ENCODE results near the gene CDH13. TPM values are rescaled to one million over a fixed set of nuclear protein-coding genes. Genes with fewer than 3 reads are reported as not detected.

Gene CDH13
- total RNA-seq, 1 donor from 2014 or later = 161 TPM

DNA sequence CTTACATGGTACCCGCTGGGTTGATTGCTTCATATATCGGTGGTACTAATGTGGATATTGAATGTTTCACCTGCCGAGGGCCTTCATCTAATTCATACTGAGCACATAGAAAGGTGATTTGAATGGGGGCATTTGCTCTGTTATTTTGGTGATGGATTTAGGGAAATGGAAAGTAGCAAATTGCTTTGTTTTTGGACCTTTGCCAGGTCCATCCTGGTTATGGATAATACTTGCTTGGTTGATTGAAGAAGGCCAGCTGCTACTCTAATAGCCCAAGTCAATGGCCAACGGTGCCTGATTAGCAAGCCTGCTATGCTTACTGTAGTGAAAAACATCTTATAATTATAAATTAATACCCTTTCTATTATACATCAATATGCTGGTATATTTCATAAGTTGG is 253.6 kb downstream of the CDH13 start:
- TF ChIP-seq, protein P1, sequence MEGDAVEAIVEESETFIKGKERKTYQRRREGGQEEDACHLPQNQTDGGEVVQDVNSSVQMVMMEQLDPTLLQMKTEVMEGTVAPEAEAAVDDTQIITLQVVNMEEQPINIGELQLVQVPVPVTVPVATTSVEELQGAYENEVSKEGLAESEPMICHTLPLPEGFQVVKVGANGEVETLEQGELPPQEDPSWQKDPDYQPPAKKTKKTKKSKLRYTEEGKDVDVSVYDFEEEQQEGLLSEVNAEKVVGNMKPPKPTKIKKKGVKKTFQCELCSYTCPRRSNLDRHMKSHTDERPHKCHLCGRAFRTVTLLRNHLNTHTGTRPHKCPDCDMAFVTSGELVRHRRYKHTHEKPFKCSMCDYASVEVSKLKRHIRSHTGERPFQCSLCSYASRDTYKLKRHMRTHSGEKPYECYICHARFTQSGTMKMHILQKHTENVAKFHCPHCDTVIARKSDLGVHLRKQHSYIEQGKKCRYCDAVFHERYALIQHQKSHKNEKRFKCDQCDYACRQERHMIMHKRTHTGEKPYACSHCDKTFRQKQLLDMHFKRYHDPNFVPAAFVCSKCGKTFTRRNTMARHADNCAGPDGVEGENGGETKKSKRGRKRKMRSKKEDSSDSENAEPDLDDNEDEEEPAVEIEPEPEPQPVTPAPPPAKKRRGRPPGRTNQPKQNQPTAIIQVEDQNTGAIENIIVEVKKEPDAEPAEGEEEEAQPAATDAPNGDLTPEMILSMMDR (IDR thresholded peaks at IDR 0.05; ENCODE audit: borderline replicate concordance) = no peak
- H3K36me3 ChIP-seq = no peaks in the 10 kb centered on the region
- no peak overlapping the region for H3K27ac ChIP-seq (replicated peaks)
- H3K4me3 ChIP-seq = no peak overlapping the region
- H3K9me3 ChIP-seq (replicated peaks) = no peaks in the 10 kb centered on the region
- DNase-seq = no peak
- intact Hi-C loops (cut with micrococcal nuclease) = no loop called here
- H3K4me1 ChIP-seq = peaks cover 17% of the 10 kb centered on the region
- H3K27me3 ChIP-seq (ENCODE audit: low read depth) = no peaks in the 10 kb centered on the region

DNA sequence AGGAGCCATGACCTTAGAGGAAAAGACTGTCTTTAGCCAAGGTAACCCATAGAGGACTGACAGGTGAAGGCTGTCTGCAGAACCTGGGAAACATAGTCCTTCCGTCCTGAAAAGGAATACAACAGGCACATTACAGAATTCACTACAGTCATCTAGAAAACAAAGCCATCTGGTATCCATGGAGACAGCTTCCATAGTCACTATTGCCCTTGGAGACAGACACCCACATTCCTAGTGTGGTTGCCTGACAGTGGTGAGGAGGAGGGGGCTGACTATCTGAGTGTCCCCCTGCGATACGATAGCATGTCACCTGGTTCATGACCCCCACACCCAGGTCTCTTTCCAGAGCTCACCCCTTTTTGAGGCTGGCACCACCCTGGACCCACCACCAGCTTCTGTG is 254.7 kb downstream of the CDH13 start:
- H3K36me3 ChIP-seq = no peaks in the 10 kb centered on the region
- TF ChIP-seq, protein P1 (IDR thresholded peaks at IDR 0.05; ENCODE audit: borderline replicate concordance) = no peak
- H3K9me3 ChIP-seq (replicated peaks) = no peaks in the 10 kb centered on the region
- no peaks in the 10 kb centered on the region for H3K27me3 ChIP-seq (ENCODE audit: low read depth)
- peaks cover 17% of the 10 kb centered on the region for H3K4me1 ChIP-seq
- no peak overlapping the region for H3K4me3 ChIP-seq
- DNase-seq = no peak
- intact Hi-C loops (cut with micrococcal nuclease) = no loop called here
- H3K27ac ChIP-seq (replicated peaks) = no peak overlapping the region

DNA sequence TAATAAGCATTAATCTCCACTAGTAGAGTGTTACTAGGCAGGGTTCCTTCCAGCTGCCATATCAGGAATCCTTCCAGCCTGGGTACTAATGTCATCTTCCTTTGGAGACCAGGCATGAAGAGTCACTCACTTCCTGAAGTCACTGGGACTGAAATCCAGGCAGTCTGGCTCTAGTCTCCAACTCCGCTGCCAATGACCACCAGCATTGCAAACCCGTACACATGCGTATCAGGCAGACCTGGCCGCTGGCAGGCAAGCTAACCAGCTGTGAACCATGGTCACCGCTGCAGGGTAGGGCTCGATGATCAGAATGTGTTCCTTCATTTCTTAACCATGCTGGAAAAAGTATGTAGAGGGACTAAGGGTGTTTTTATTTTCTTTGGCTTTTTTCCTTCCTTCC is 255.5 kb downstream of the CDH13 start:
- intact Hi-C loops (cut with micrococcal nuclease) = no loop called here
- Histone ChIP-seq H3K27me3 (ENCODE audit: low read depth) (no peaks in the 10 kb centered on the region), H3K27ac (replicated peaks) (no peak overlapping the region), H3K9me3 (replicated peaks) (no peaks in the 10 kb centered on the region), H3K36me3 (no peaks in the 10 kb centered on the region), H3K4me3 (no peak overlapping the region), H3K4me1 (peaks cover 17% of the 10 kb centered on the region)
- TF ChIP-seq, protein P1 (IDR thresholded peaks at IDR 0.05; ENCODE audit: borderline replicate concordance) = no peak
- DNase-seq = no peak

DNA sequence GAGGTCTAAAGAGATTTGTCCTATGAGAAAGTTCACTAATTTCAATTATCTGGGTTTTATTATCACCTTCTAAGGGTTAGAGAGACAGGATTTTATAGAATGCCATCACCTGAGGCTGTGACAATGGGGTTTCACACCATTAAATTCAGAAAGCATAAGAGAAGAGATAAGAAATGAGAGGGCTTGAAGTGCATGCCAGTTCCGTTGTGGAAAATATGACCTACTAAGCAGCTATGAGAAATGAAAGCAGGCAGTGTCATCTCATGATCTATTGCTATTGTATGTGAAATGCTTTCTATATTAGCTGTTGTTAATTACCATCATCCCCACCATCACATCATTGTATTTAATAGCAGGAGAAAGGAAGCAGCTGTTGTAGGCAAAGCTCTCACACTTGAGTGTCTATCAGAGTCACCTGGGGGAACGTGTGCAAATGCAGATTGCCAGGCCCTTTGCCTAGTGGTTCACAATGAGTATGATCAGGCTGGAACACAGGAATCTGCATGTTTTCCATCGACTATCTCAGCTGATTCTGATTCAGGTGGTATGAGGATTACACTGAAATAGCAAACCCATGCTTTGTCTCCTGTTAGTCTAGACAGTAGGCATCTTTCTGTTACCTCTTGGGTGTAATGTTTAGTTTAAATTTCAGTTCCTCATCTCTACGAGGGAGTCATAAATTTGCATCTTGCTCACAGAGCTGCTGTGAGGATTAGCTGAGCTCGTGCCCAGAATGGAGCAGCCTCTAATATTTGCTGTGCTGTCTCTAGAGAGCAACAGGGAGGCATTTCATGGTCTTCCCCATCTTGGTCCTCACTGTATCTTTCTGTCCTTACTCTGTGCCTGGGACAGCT is 256.4 kb downstream of the CDH13 start:
- peaks cover 17% of the 10 kb centered on the region for H3K4me1 ChIP-seq
- intact Hi-C loops (cut with micrococcal nuclease) = no loop called here
- no peak overlapping the region for H3K27ac ChIP-seq (replicated peaks)
- H3K4me3 ChIP-seq = no peak overlapping the region
- no peaks in the 10 kb centered on the region for H3K27me3 ChIP-seq (ENCODE audit: low read depth)
- no peaks in the 10 kb centered on the region for H3K36me3 ChIP-seq
- DNase-seq = no peak
- TF ChIP-seq, protein P1 (IDR thresholded peaks at IDR 0.05; ENCODE audit: borderline replicate concordance) = no peak
- no peaks in the 10 kb centered on the region for H3K9me3 ChIP-seq (replicated peaks)

DNA sequence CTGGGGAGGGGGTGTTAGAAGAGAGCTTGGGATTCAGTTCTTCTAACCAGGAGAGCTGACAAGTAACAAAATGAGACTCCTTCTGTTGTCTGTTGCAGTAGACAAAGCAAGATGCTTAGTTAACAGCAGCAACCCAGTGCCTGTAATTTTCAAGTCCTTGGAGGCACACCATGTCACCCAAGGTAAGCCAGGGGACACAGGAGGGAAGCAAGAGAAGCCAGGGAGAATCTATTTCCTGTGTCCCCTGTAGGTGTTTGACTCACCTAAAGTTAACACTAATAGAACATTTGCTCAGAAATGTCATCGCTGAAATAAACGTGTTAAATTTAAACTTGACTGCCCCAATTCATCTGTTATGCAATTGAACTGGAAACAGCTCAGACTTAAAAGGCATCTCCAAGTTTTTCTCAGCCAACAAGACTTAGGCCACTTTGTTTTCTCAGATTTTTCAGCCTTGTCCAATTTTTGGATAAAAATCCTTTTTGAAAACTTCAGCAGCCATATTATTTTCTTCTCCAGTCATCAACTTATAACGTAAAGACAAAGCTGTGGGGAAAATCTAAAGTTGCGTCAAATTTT is 257.6 kb downstream of the CDH13 start:
- Histone ChIP-seq H3K4me3 (no peak overlapping the region), H3K27me3 (ENCODE audit: low read depth) (no peaks in the 10 kb centered on the region), H3K4me1 (peaks cover 25% of the 10 kb centered on the region), H3K9me3 (replicated peaks) (no peaks in the 10 kb centered on the region), H3K36me3 (no peaks in the 10 kb centered on the region), H3K27ac (replicated peaks) (no peak overlapping the region)
- intact Hi-C loops (cut with micrococcal nuclease) = no loop called here
- TF ChIP-seq, protein P1 (IDR thresholded peaks at IDR 0.05; ENCODE audit: borderline replicate concordance) = no peak
- no peak for DNase-seq

All from left ventricle myocardium inferior (tissue), 1 donor.